HAP-1 (cell line): Measurements from ENCODE around the gene SEMG2.

ENCODE experiments used
- DNase-seq, 2 experiments: peaks; one replicate each; pipeline ENCODE4 v3.0.0-alpha.2; 2016 to 2020; ENCODE audit warnings: low spot score in 2 of 2
- H3K27me3 ChIP-seq: fragments of 250-450 bp; sonication (Bioruptor Pico); 2 replicates; pipeline ENCODE4 v1.5.1; 2020; ENCODE audit warnings: low read depth, mild to moderate bottlenecking, moderate library complexity
- H3K36me3 ChIP-seq: fragments of 250-450 bp; sonication (Bioruptor Pico); replicated peaks from 2 replicates; pipeline ENCODE4 v1.5.1; 2020; ENCODE audit warnings: mild to moderate bottlenecking
- H3K4me1 ChIP-seq: fragments of 250-450 bp; sonication (Bioruptor Pico); 2 replicates; pipeline ENCODE4 v1.5.1; 2020; ENCODE audit warnings: mild to moderate bottlenecking
- H3K4me3 ChIP-seq: fragments of 250-450 bp; sonication (Bioruptor Pico); 2 replicates; pipeline ENCODE4 v1.5.1; 2020; ENCODE audit warnings: mild to moderate bottlenecking, moderate library complexity
- H3K9me3 ChIP-seq: fragments of 250-450 bp; sonication (Bioruptor Pico); 2 replicates; pipeline ENCODE4 v1.5.1; 2020; ENCODE audit warnings: mild to moderate bottlenecking, moderate library complexity
- in situ Hi-C: fragments of 300-500 bp; cut with MboI; formaldehyde crosslinking; loops from 3 replicates; pipeline ENCODE4 v1.14.3; 2020; ENCODE audit warnings: low sequenced_read_pairs, inconsistent platforms, mixed read lengths

Gene SEMG2

GRCh38 chr20:45251884-45252560 lies 30.8 kb downstream of the SEMG2 start:
- peaks cover 56% of the 10 kb centered on the region for H3K27me3 ChIP-seq
- in situ Hi-C loops: no loop called here

GRCh38 chr20:45253261-45253660 lies 32.1 kb downstream of the SEMG2 start:
- Histone ChIP-seq H3K9me3 (no peaks in the 10 kb centered on the region), H3K4me3 (no peak overlapping the region), H3K27me3 (peaks cover 46% of the 10 kb centered on the region), H3K4me1 (no peaks in the 10 kb centered on the region), H3K36me3 (no peaks in the 10 kb centered on the region)
- in situ Hi-C loops: no loop called here
- no peak for DNase-seq

More at GRCh38 chr20:45251884-45252560, 30.8 kb downstream of the SEMG2 start:
- Histone ChIP-seq H3K9me3 (no peaks in the 10 kb centered on the region), H3K4me1 (no peaks in the 10 kb centered on the region), H3K36me3 (no peaks in the 10 kb centered on the region), H3K4me3 (no peak overlapping the region)
- no peak for DNase-seq

DNA sequence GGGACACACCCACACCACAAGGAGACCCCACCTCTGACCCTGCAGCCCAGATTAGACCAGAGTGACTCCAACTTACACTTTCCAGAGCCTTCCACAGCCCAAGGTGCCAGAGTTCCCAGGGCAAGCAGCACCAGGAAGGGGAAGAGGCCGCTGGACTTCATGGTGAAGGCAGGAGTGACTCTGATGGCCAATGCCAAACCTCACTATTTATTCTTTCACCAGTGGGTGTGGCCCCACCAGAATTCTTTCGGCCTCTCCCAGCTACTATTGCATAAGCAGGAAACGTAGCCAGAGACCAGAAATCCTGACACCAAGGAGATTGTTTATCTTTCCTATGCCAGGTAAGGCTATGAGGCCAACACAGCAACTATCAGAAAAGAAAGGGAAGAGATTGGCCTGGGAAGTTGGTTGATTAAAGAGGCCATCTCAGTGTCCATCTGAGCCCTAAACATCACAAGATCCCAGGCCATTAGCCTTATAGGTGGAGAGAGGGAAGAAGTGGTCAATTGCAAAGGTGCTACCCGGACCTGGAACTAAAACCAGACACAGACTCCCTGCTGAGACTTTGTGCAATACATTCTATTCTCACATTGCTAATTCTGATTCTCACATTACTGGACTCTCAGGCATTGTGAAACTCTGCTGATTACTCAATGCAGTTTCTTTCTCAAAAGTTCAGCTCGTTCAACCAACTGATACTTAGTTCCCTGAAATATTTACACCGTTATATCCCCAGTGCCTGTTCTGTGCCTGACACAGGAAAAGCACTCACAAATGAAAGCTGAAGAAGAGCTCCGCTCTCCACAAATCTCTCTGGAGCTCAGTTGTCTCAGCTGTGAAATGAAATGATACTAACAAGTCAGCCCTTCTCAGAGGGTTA lies 33.5 kb downstream of the SEMG2 start, which contains the start of gene SLPI:
Gene SLPI, minus strand, starts transcription at position 182 of the 880 bp plus-strand sequence. Its CDS starts 21 bp downstream, at position 161.
- H3K27me3 ChIP-seq: peaks cover 42% of the 10 kb centered on the region
- in situ Hi-C loops: no loop called here
- H3K36me3 ChIP-seq: no peaks in the 10 kb centered on the region
- no peak for DNase-seq
- no peaks in the 10 kb centered on the region for H3K4me1 ChIP-seq
- no peak within 1 kb of the TSS for H3K4me3 ChIP-seq
- no peaks in the 10 kb centered on the region for H3K9me3 ChIP-seq

GRCh38 chr20:45257161-45257560 lies 36.0 kb downstream of the SEMG2 start:
- H3K36me3 ChIP-seq: no peaks in the 10 kb centered on the region
- H3K27me3 ChIP-seq: peaks cover 25% of the 10 kb centered on the region
- in situ Hi-C loops: no loop called here
- no peaks in the 10 kb centered on the region for H3K9me3 ChIP-seq
- DNase-seq: no peak
- no peak overlapping the region for H3K4me3 ChIP-seq
- H3K4me1 ChIP-seq: no peaks in the 10 kb centered on the region

DNA sequence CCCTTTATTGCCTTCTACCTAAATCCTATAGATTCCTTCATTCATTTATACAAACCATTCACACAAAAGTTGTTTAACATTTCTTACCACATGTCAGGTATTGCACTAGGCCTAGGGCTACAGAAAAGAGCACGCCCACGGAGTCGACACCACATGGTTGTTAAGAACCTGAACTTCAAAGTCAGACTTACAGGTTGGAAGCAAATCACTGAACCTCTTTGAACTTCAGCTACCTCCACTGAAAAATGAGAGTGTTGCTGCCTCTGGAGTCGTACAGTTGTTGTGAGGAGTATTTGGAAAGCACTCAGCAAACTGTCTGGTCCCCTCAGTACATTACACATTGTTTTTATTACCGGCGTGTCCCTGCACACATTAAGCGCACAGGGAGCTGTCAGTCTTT lies 36.5 kb downstream of the SEMG2 start:
- Histone ChIP-seq H3K4me3 (no peak overlapping the region), H3K4me1 (no peaks in the 10 kb centered on the region), H3K9me3 (no peaks in the 10 kb centered on the region), H3K36me3 (no peaks in the 10 kb centered on the region), H3K27me3 (peaks cover 20% of the 10 kb centered on the region)
- no peak for DNase-seq
- in situ Hi-C loops: no loop called here

DNA sequence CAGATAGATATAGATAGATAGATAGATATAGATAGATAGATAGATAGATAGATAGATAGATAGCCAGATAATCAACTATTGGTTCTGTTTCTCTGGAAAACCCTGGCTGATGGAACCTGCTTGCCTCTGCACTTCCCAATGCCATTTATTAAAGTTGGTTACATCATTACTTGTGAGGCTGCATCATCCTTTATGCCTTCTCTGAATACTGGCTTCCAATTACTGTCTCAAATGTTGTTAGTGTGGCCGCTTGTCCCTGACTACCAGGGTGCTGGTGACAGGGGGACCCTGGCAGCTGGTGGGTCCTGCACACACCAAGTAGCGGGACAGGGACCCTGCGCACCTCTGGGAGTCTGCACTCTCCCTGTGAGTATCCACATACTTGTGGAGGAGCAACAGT lies 37.1 kb downstream of the SEMG2 start:
- Histone ChIP-seq H3K4me3 (no peak overlapping the region), H3K36me3 (no peaks in the 10 kb centered on the region), H3K27me3 (peaks cover 19% of the 10 kb centered on the region), H3K4me1 (no peaks in the 10 kb centered on the region), H3K9me3 (no peaks in the 10 kb centered on the region)
- no peak for DNase-seq
- in situ Hi-C loops: no loop called here

- Histone ChIP-seq H3K9me3 (no peaks in the 10 kb centered on the region), H3K27me3 (peaks cover 19% of the 10 kb centered on the region), H3K4me3 (no peak overlapping the region), H3K4me1 (no peaks in the 10 kb centered on the region), H3K36me3 (no peaks in the 10 kb centered on the region)
- in situ Hi-C loops: no loop called here
- DNase-seq: no peak
These were observed 37.5 kb downstream of the SEMG2 start for GRCh38 chr20:45258664-45259063.

- peaks cover 28% of the 10 kb centered on the region for H3K27me3 ChIP-seq
- in situ Hi-C loops: no loop called here
- no peak for DNase-seq
These were observed 42.5 kb downstream of the SEMG2 start for GRCh38 chr20:45263556-45264266.

DNA sequence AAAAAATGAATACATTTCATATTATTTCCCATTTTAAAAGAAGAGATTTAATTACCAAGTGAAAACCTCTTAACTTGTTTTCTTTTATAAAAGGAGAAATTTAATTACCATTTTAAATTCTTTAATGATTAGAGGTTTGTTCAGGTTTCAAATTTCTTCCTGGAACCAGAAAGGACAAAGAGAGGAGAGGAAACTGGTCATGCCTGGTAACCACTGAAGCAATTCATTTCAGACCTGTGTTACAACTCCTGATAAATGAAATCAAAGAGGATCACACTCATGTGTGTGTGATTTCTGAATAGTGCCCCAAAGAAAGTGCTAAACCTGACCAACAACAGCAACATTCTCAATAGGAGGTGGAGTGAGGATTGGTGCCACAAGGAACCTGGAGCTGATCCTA lies 45.8 kb downstream of the SEMG2 start:
- Histone ChIP-seq H3K9me3 (no peaks in the 10 kb centered on the region), H3K36me3 (no peaks in the 10 kb centered on the region), H3K27me3 (peaks cover 40% of the 10 kb centered on the region), H3K4me3 (no peak overlapping the region), H3K4me1 (no peaks in the 10 kb centered on the region)
- DNase-seq: no peak
- in situ Hi-C loops: no loop called here

More at GRCh38 chr20:45263556-45264266, 42.5 kb downstream of the SEMG2 start:
- no peaks in the 10 kb centered on the region for H3K4me1 ChIP-seq
- H3K9me3 ChIP-seq: no peaks in the 10 kb centered on the region
- no peak overlapping the region for H3K4me3 ChIP-seq
- no peaks in the 10 kb centered on the region for H3K36me3 ChIP-seq

GRCh38 chr20:45268531-45268930 lies 47.4 kb downstream of the SEMG2 start:
- in situ Hi-C loops: no loop called here
- no peak for DNase-seq
- Histone ChIP-seq H3K36me3 (no peaks in the 10 kb centered on the region), H3K4me1 (no peaks in the 10 kb centered on the region), H3K9me3 (no peaks in the 10 kb centered on the region), H3K27me3 (peaks cover 40% of the 10 kb centered on the region), H3K4me3 (no peak overlapping the region)

DNA sequence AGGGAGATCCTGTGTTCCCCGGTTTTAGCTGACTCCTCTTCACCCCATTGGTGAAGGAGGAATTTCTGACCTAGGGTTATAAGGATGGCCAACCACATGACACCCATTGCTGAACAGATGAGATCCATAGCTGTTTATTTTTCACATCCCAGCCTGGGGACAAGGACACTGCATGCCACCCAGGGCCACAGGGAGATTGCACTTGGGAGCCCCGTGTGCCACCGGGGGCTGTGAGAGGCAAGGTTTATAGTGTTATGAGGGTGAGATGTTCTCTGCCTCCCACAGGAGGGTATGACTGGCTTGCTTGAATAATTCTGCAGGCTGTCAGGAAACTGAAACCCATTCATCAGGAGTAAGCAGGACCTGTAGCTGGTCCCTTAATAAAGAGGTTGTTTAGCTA lies 47.9 kb downstream of the SEMG2 start:
- in situ Hi-C loops: no loop called here

GRCh38 chr20:45269754-45270270 lies 48.6 kb downstream of the SEMG2 start:
- Histone ChIP-seq H3K36me3 (no peaks in the 10 kb centered on the region), H3K4me1 (no peaks in the 10 kb centered on the region), H3K27me3 (peaks cover 36% of the 10 kb centered on the region), H3K9me3 (no peaks in the 10 kb centered on the region), H3K4me3 (no peak overlapping the region)
- in situ Hi-C loops: no loop called here
- no peak for DNase-seq

More for the DNA sequence above, 47.9 kb downstream of the SEMG2 start:
- no peaks in the 10 kb centered on the region for H3K4me1 ChIP-seq
- no peaks in the 10 kb centered on the region for H3K9me3 ChIP-seq
- H3K4me3 ChIP-seq: no peak overlapping the region
- DNase-seq: no peak
- H3K36me3 ChIP-seq: no peaks in the 10 kb centered on the region
- H3K27me3 ChIP-seq: peaks cover 36% of the 10 kb centered on the region
